HG03378 (cell line): ENCODE results near the gene MAP4K2.
"Not testable (repeated sequence)": the region's sequence is repeated elsewhere in the genome, so short reads cannot be mapped to it uniquely, and the experiment has no call there.

Experiments used
- ATAC-seq: cut with Tn5 transposase; IDR thresholded peaks from one replicate; pipeline ENCODE4 v1.9.1; 2021; ENCODE audit warnings: mild to moderate bottlenecking, moderate library complexity; ENCODE audit not compliant: unreplicated experiment

MAP4K2 gene

GRCh38 chr11:64838600-64839334 lies 35.8 kb upstream of the MAP4K2 start:
- no peak for ATAC-seq

GRCh38 chr11:64837887-64838351 lies 34.9 kb upstream of the MAP4K2 start:
- no peak for ATAC-seq

GRCh38 chr11:64836448-64837072 lies 33.5 kb upstream of the MAP4K2 start:
- no peak for ATAC-seq

- ATAC-seq: no peak
Measured at GRCh38 chr11:64835616-64836447, 32.8 kb upstream of the MAP4K2 start.

DNA sequence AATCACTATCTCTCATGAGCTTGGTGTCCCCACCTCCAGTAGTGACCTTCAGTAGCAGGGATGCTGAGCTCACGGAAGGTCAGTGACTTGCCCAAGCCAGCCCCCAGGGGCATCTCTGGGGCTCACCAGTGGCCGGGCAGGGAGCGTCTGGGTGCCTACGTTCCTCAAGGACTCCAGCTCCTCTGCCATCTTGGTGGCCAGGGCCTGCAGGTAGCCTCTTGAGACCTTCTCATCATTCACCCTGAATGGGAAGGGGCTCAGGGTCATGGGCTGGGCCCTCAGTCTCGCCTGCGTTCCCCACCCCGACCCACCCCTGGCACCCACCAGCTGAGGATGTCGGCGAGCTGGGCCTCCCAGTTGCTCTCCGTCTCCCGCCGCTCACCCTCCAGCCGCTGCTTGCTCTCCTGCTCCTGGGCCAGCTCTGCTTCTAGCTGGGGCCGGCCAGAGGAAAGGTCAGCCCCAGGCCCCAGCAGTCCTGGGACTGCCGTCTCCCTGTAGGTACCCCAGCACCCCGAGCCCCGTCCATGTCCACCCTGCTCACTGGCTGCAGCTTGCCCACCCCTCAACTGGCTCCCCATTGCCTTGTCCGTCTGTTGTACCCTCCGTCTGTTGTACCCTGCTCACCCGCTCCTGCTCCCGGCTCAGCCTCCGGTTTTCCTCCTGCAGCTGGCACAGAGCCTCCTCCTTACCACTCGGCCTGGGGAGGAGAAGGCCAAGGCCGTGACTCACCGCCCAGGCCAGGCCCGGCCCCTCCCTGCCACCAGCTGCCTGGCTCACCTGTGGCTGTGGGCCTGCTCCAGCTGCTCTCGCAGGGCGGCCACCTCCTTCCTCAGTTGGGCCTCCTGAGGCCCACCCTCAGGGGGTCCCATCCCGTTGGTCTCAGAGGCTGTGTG lies 32.0 kb upstream of the MAP4K2 start:
- ATAC-seq: no peak

- no peak for ATAC-seq
Measured at GRCh38 chr11:64834031-64834722, 31.2 kb upstream of the MAP4K2 start.

DNA sequence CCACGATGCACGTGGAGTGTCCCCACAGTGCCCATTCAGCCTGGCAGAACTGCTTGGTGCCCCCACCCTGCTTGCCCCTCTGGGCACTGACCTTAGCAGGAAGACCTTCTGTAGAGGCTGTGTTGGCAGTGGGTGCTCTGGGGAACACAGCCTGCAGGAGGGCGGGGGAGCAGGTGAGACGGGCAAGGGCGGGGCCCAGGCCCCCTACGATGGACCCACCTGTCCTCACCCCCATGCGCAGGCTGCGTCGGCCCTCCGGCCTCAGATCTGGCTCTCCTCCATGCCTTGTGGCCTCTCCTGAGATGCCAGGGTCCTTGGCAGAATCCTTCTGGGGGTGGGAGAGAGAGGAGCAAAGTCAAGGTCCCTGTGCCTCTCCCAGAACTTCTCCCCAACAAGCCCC lies 30.5 kb upstream of the MAP4K2 start:
- ATAC-seq: no peak

DNA sequence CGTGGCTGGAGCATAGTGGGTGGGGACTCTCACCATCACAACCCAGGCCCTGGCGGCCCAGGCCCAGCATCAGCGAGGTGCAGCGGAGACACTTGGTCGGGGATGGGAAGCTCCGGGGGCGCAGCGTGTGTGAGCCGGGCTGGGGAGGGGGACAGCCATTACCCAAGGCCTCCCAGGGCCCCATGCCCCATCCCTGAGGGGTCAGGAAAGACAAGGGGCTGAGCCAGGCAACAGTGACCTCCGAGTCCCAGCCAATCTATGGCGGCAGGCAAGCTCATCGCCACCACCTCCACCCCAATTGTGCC lies 30.1 kb upstream of the MAP4K2 start:
- no peak for ATAC-seq

GRCh38 chr11:64832467-64833197 lies 29.6 kb upstream of the MAP4K2 start:
- no peak for ATAC-seq

DNA sequence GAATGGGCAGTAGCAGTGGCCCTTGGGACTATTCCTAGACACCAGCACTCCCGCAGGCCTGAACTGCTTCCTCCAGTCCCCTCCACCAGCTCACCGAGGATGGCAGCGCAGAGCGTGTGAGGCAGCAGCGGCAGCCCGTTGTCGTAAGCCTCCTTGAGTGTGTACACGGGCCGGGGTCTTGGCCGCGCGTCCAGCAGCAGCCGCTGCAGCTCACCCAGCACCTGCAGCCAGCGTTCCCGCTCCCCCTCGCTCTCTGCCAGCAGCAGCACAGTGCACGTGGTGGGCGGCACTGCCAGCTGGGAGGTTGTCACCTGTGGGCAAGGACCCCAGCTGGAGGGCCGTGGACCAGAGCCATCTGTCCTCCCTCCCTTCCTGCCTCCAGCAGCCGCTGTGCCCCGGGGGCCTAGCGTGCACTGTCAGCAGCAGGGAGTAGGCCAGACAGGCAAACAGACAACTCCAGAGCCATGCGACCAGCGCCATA lies 28.4 kb upstream of the MAP4K2 start:
- no peak for ATAC-seq

GRCh38 chr11:64829536-64830251 lies 26.7 kb upstream of the MAP4K2 start:
- ATAC-seq: no peak

DNA sequence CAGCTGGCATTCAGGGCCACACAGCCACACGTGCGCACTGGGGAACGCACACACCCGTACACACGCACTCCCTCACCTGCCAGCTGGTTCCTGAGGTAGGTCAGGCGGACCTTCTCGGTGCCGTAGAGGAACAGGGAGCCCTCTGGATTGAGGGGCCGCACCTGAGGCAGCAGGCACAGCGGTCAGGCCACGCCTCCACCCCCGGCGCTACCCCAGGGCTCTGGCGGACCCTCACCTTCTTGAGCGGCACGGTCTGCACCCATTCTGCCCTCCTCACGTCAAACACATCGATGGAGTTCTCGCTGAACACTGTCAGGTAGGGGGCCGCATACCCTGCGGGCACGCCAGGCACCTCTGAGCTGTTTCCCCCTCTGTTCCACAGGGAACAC lies 24.4 kb upstream of the MAP4K2 start:
- no peak for ATAC-seq

GRCh38 chr11:64826578-64827450 lies 23.8 kb upstream of the MAP4K2 start:
- no peak for ATAC-seq

- no peak for ATAC-seq
Measured at GRCh38 chr11:64826062-64826461, 23.0 kb upstream of the MAP4K2 start.

- no peak for ATAC-seq
Measured at GRCh38 chr11:64823568-64824119, 20.6 kb upstream of the MAP4K2 start.

- ATAC-seq: no peak
Measured at GRCh38 chr11:64817476-64817875, 14.5 kb upstream of the MAP4K2 start.

- ATAC-seq: not testable (repeated sequence)
Measured at GRCh38 chr11:64815433-64815832, 12.4 kb upstream of the MAP4K2 start.
